ENCODE measurements around the gene FAM200C. TPM values are rescaled to one million over a fixed set of nuclear protein-coding genes. Genes with fewer than 3 reads are reported as not detected.

FAM200C gene
- total RNA-seq, 1 donor from 2014 or later = 5.4 TPM

GRCh38 chr5:160367261-160367660, 32.6 kb downstream of the FAM200C start:
- no peak for DNase-seq (ENCODE audit: low spot score)

GRCh38 chr5:160366230-160366629, 33.6 kb downstream of the FAM200C start:
- no peak for DNase-seq (ENCODE audit: low spot score)

- DNase-seq (ENCODE audit: low spot score) = no peak
These were observed 36.0 kb downstream of the FAM200C start for GRCh38 chr5:160363660-160364395.

- DNase-seq (ENCODE audit: low spot score) = no peak
These were observed 36.6 kb downstream of the FAM200C start for GRCh38 chr5:160363211-160363610.

GRCh38 chr5:160361624-160362228, 38.1 kb downstream of the FAM200C start:
- DNase-seq (ENCODE audit: low spot score) = no peak

- DNase-seq (ENCODE audit: low spot score) = no peak
These were observed 39.5 kb downstream of the FAM200C start for GRCh38 chr5:160360310-160360709.

- no peak for DNase-seq (ENCODE audit: low spot score)
These were observed 40.0 kb downstream of the FAM200C start for GRCh38 chr5:160359816-160360215.

- no peak for DNase-seq (ENCODE audit: low spot score)
These were observed 40.6 kb downstream of the FAM200C start for GRCh38 chr5:160359242-160359641.

- no peak for DNase-seq (ENCODE audit: low spot score)
These were observed 41.9 kb downstream of the FAM200C start for GRCh38 chr5:160357861-160358411.

GRCh38 chr5:160357394-160357793, 42.5 kb downstream of the FAM200C start:
- no peak for DNase-seq (ENCODE audit: low spot score)

- DNase-seq (ENCODE audit: low spot score) = no peak
These were observed 43.1 kb downstream of the FAM200C start for GRCh38 chr5:160356550-160357347.

GRCh38 chr5:160354666-160355065, 45.2 kb downstream of the FAM200C start:
- DNase-seq (ENCODE audit: low spot score) = no peak

GRCh38 chr5:160353379-160353778, 46.5 kb downstream of the FAM200C start:
- DNase-seq (ENCODE audit: low spot score) = no peak

GRCh38 chr5:160352308-160352707, 47.5 kb downstream of the FAM200C start:
- no peak for DNase-seq (ENCODE audit: low spot score)

GRCh38 chr5:160349935-160350303, 49.9 kb downstream of the FAM200C start:
- no peak for DNase-seq (ENCODE audit: low spot score)

GRCh38 chr5:160349249-160349934, 50.5 kb downstream of the FAM200C start:
- no peak for DNase-seq (ENCODE audit: low spot score)

- DNase-seq (ENCODE audit: low spot score) = no peak
These were observed 51.8 kb downstream of the FAM200C start for GRCh38 chr5:160348080-160348479.

- no peak for DNase-seq (ENCODE audit: low spot score)
These were observed 52.4 kb downstream of the FAM200C start for GRCh38 chr5:160347448-160347847.

Data from mucosa of gallbladder (tissue), 1 donor.